Measurements from ENCODE around the gene ROBO2.

The ROBO2 gene

GRCh38 chr3:77081240-77081661, 41.4 kb downstream of the ROBO2 start:
- CTCF ChIA-PET = interaction anchor here (0.6 kb wide), 1 partner anchor 460 kb away, joined by 4 read pairs; no protein-coding TSS in a partner anchor
- POLR2A ChIA-PET = no interaction called here
- peak; percentile 58; the same call in 1 of the 2 replicates for TF ChIP-seq ZNF24 (tag by site-specific recombination; IDR thresholded peaks at IDR 0.05)
- peak; percentile 87; the same call in 1 of the 2 replicates for TF ChIP-seq ZNF660 (tag by site-specific recombination; IDR thresholded peaks at IDR 0.05)
- TF ChIP-seq ZSCAN16 (tag by site-specific recombination; IDR thresholded peaks at IDR 0.05) = no peak
- TF ChIP-seq ZBTB7A (tag by site-specific recombination; IDR thresholded peaks at IDR 0.05; ENCODE audit: low read depth) = no peak
- TF ChIP-seq ZNF26 (tag by site-specific recombination; IDR thresholded peaks at IDR 0.05) = no peak
- peak; percentile 67 for TF ChIP-seq ZNF10 (tag by site-specific recombination; IDR thresholded peaks at IDR 0.05)
- TF ChIP-seq FEZF1 (tag by site-specific recombination; IDR thresholded peaks at IDR 0.05) = peak; percentile 78
- peak; percentile 68 for TF ChIP-seq PRDM6 (tag by site-specific recombination; IDR thresholded peaks at IDR 0.05)
- TF ChIP-seq ZXDB (tag by site-specific recombination; IDR thresholded peaks at IDR 0.05) = peak; percentile 19; the same call in 1 of the 2 replicates
- no peak for TF ChIP-seq ZNF791 (tag by site-specific recombination; IDR thresholded peaks at IDR 0.05)
- peak; percentile 78 for TF ChIP-seq ZNF600 (tag by site-specific recombination; IDR thresholded peaks at IDR 0.05)
- peak; percentile 58 for TF ChIP-seq ZNF335 (tag by site-specific recombination; conservative IDR thresholded peaks at IDR 0.05)
- peak; percentile 70; the same call in 1 of the 2 replicates for TF ChIP-seq ZNF558 (tag by site-specific recombination; IDR thresholded peaks at IDR 0.05)
- TF ChIP-seq, protein P1, sequence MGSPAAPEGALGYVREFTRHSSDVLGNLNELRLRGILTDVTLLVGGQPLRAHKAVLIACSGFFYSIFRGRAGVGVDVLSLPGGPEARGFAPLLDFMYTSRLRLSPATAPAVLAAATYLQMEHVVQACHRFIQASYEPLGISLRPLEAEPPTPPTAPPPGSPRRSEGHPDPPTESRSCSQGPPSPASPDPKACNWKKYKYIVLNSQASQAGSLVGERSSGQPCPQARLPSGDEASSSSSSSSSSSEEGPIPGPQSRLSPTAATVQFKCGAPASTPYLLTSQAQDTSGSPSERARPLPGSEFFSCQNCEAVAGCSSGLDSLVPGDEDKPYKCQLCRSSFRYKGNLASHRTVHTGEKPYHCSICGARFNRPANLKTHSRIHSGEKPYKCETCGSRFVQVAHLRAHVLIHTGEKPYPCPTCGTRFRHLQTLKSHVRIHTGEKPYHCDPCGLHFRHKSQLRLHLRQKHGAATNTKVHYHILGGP (tag by site-specific recombination; IDR thresholded peaks at IDR 0.05) = peak; percentile 68; the same call in 1 of the 2 replicates
- no peak for TF ChIP-seq SETDB1 (IDR thresholded peaks at IDR 0.05; ENCODE audit: insufficient read length, low read length)
- no peak for TF ChIP-seq ZNF645 (tag by site-specific recombination; IDR thresholded peaks at IDR 0.05)
- peak; percentile 24; the same call in 1 of the 2 replicates for TF ChIP-seq ZNF2 (tag by site-specific recombination; IDR thresholded peaks at IDR 0.05)
- no peak for TF ChIP-seq BCL11A (tag by site-specific recombination; IDR thresholded peaks at IDR 0.05; ENCODE audit: low read depth)
- peak; percentile 57; the same call in 1 of the 2 replicates for TF ChIP-seq ZBTB21 (tag by site-specific recombination; IDR thresholded peaks at IDR 0.05)
- TF ChIP-seq ZEB2 (tag by site-specific recombination; IDR thresholded peaks at IDR 0.05) = 0 out of 2 replicates have a peak, but pooled peaks have one; percentile 56
- TF ChIP-seq IKZF3 (tag by site-specific recombination; IDR thresholded peaks at IDR 0.05) = peak; percentile 76
- TF ChIP-seq ZNF843 (tag by site-specific recombination; IDR thresholded peaks at IDR 0.05) = 0 out of 2 replicates have a peak, but pooled peaks have one; percentile 24
- peak; percentile 10; the same call in 1 of the 2 replicates for TF ChIP-seq ZNF394 (tag by site-specific recombination; IDR thresholded peaks at IDR 0.05; ENCODE audit: borderline replicate concordance)
- TF ChIP-seq, protein P2, sequence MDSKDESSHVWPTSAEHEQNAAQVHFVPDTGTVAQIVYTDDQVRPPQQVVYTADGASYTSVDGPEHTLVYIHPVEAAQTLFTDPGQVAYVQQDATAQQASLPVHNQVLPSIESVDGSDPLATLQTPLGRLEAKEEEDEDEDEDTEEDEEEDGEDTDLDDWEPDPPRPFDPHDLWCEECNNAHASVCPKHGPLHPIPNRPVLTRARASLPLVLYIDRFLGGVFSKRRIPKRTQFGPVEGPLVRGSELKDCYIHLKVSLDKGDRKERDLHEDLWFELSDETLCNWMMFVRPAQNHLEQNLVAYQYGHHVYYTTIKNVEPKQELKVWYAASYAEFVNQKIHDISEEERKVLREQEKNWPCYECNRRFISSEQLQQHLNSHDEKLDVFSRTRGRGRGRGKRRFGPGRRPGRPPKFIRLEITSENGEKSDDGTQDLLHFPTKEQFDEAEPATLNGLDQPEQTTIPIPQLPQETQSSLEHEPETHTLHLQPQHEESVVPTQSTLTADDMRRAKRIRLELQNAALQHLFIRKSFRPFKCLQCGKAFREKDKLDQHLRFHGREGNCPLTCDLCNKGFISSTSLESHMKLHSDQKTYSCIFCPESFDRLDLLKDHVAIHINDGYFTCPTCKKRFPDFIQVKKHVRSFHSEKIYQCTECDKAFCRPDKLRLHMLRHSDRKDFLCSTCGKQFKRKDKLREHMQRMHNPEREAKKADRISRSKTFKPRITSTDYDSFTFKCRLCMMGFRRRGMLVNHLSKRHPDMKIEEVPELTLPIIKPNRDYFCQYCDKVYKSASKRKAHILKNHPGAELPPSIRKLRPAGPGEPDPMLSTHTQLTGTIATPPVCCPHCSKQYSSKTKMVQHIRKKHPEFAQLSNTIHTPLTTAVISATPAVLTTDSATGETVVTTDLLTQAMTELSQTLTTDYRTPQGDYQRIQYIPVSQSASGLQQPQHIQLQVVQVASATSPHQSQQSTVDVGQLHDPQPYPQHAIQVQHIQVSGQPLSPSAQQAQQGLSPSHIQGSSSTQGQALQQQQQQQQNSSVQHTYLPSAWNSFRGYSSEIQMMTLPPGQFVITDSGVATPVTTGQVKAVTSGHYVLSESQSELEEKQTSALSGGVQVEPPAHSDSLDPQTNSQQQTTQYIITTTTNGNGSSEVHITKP (tag by site-specific recombination; IDR thresholded peaks at IDR 0.05) = peak; percentile 57
- no peak for TF ChIP-seq ZNF785 (tag by site-specific recombination; IDR thresholded peaks at IDR 0.05)
- peak; percentile 49; the same call in 1 of the 2 replicates for TF ChIP-seq GLIS1 (tag by site-specific recombination; IDR thresholded peaks at IDR 0.05)
- no peak for TF ChIP-seq ZNF157 (tag by site-specific recombination; IDR thresholded peaks at IDR 0.05)
- peak; percentile 60 for TF ChIP-seq OSR2 (tag by site-specific recombination; IDR thresholded peaks at IDR 0.05)
- TF ChIP-seq ZNF623 (tag by site-specific recombination; IDR thresholded peaks at IDR 0.05) = no peak
- TF ChIP-seq ZNF366 (tag by site-specific recombination; conservative IDR thresholded peaks at IDR 0.05) = peak; percentile 84
- no peak for TF ChIP-seq MZF1 (tag by site-specific recombination; IDR thresholded peaks at IDR 0.05; ENCODE audit: borderline replicate concordance)

More at GRCh38 chr3:77081240-77081661, 41.4 kb downstream of the ROBO2 start:
- H3K4me1 ChIP-seq (ENCODE audit: control insufficient read depth, insufficient read depth, low read length) = peaks cover 12% of the 10 kb centered on the region; the same call in 1 of the 2 replicates
- no peak overlapping the region for H3K4me3 ChIP-seq (ENCODE audit: low read depth, low read length)
- no peak overlapping the region for H3K27ac ChIP-seq (ENCODE audit: extremely low read depth, low read depth, low read length)
- no peaks in the 10 kb centered on the region for H3K9me3 ChIP-seq (ENCODE audit: control insufficient read depth, insufficient read depth, low read depth, low read length)
- no peaks in the 10 kb centered on the region for H3K36me3 ChIP-seq (ENCODE audit: control insufficient read depth in 2 of 2, insufficient read depth in 1 of 2, low read length in 2 of 2)

All from HEK293 (cell line).